GM12878 (cell line): ENCODE measurements around the gene CDKL4. TPM values are rescaled to one million over a fixed set of nuclear protein-coding genes. Genes with fewer than 3 reads are reported as not detected.

Experiments
- ATAC-seq: fragments of 200-7000 bp; cut with Tn5 transposase; 3 replicates; pipeline ENCODE4 v1.9.1; 2020; ENCODE audit warnings: mild to moderate bottlenecking, moderate library complexity
- BruUV-seq: library from RNA; stranded (reverse); fragments of 400-500 nt; replicated peaks from 2 replicates; lab custom pipeline; 2021; lab: Mats Ljungman, UMichigan
- CTCF ChIA-PET: fragments of 300-600 bp; sonication (Branson Sonifier 250); formaldehyde crosslinking; extraction: SDS; loops from one replicate; lab custom pipeline; 2021; ENCODE audit warnings: inconsistent platforms; lab: Yijun Ruan, JAX
- POLR2A ChIA-PET: fragments of 350-600 bp; formaldehyde crosslinking; extraction: SDS; loops from one replicate; lab custom pipeline; 2021; ENCODE audit warnings: inconsistent platforms; lab: Charles Lee
- RAD21 ChIA-PET: fragments of 300-600 bp; sonication (Branson Sonifier 250); formaldehyde crosslinking; loops from one replicate; lab custom pipeline; 2023; ENCODE audit warnings: antibody characterized with exemption; ENCODE audit not compliant: unreplicated experiment; lab: Charles Lee
- SMC1A ChIA-PET: fragments of 300-600 bp; sonication (Branson Sonifier 250); formaldehyde crosslinking; loops from one replicate; lab custom pipeline; 2023; ENCODE audit not compliant: unreplicated experiment, uncharacterized antibody; lab: Charles Lee
- DNase-seq: peaks from one replicate; pipeline ENCODE4 v3.0.0-alpha.2; 2011; ENCODE audit warnings: low read depth, low spot score
- FAIRE-seq: peaks from 3 replicates; lab custom pipeline; 2011; peaks lifted over from hg19 to GRCh38; lab: Jason Lieb, UNC
- H2AFZ ChIP-seq: 2 replicates; pipeline ENCODE4 v1.6.0; 2011; ENCODE audit warnings: low read depth, low read length, control low read depth; ENCODE audit not compliant: control insufficient read depth
- H3K27ac ChIP-seq: 2 replicates; pipeline ENCODE4 v1.5.1; 2011; ENCODE audit warnings: control low read depth; ENCODE audit not compliant: control insufficient read depth, insufficient read depth
- H3K27me3 ChIP-seq, 2 experiments: replicated peaks in 1 of 2; 2 replicates each; pipeline versions ENCODE4 v1.6.0 to v1.6.1; 2011; ENCODE audit warnings: low read length in 1 of 2; ENCODE audit not compliant: control insufficient read depth in 2 of 2, insufficient read depth in 2 of 2
- H3K36me3 ChIP-seq, 2 experiments: 2 replicates each; pipeline ENCODE4 v1.5.1; 2011; ENCODE audit warnings: low read length in 1 of 2; ENCODE audit not compliant: control insufficient read depth in 2 of 2, insufficient read depth in 2 of 2
- H3K4me1 ChIP-seq: 2 replicates; pipeline ENCODE4 v1.6.1; 2011; ENCODE audit warnings: mild to moderate bottlenecking, low read length, moderate library complexity, mixed read lengths; ENCODE audit not compliant: control insufficient read depth, insufficient read depth
- H3K4me2 ChIP-seq: 2 replicates; pipeline ENCODE4 v1.6.0; 2011; ENCODE audit warnings: control low read depth; ENCODE audit not compliant: control insufficient read depth, insufficient read depth
- H3K4me3 ChIP-seq: fragments of 200-600 bp; sonication (generic); 2 replicates; pipeline ENCODE4 v1.5.1; 2016
- H3K79me2 ChIP-seq: 2 replicates; pipeline ENCODE4 v1.6.0; 2011; ENCODE audit warnings: low read length; ENCODE audit not compliant: control insufficient read depth, insufficient read depth
- H3K9ac ChIP-seq: 2 replicates; pipeline ENCODE4 v1.8.0; 2011; ENCODE audit warnings: low read length, control low read depth, mixed read lengths; ENCODE audit not compliant: control insufficient read depth, insufficient read depth
- H3K9me3 ChIP-seq: replicated peaks from 3 replicates; pipeline ENCODE4 v1.5.1; 2011; ENCODE audit warnings: mild to moderate bottlenecking, low read length; ENCODE audit not compliant: control insufficient read depth, insufficient read depth
- H4K20me1 ChIP-seq: 2 replicates; pipeline ENCODE4 v1.6.0; 2011; ENCODE audit not compliant: control insufficient read depth, insufficient read depth
- BMI1 ChIP-seq: fragments of 450-650 bp; IDR thresholded peaks from 2 replicates; pipeline ENCODE4 v1.6.1; 2016; ENCODE audit warnings: mild to moderate bottlenecking, moderate library complexity, borderline replicate concordance
- CBFB ChIP-seq: IDR thresholded peaks from 2 replicates; pipeline ENCODE4 v1.6.1; 2016; ENCODE audit warnings: antibody characterized with exemption, low read depth
- GATAD2B ChIP-seq: fragments of 450-650 bp; conservative IDR thresholded peaks from 2 replicates; pipeline ENCODE4 v1.6.1; 2017; ENCODE audit warnings: low read depth, mild to moderate bottlenecking, moderate library complexity
- IRF4 ChIP-seq: IDR thresholded peaks from 2 replicates; pipeline ENCODE4 v1.6.1; 2011; ENCODE audit warnings: low read depth, low read length
- POLR2A ChIP-seq: IDR thresholded peaks from 2 replicates; pipeline ENCODE4 v1.6.1; 2011; ENCODE audit warnings: low read depth, mild to moderate bottlenecking, low read length
- SMC3 ChIP-seq: IDR thresholded peaks from 2 replicates; pipeline ENCODE4 v1.6.1; 2011; ENCODE audit warnings: low read length, improper control_type of control experiment, borderline replicate concordance
- SP1 ChIP-seq: IDR thresholded peaks from one replicate; pipeline ENCODE4 v1.6.1; 2011; ENCODE audit warnings: low read depth, low read length
- SUPT20H ChIP-seq: IDR thresholded peaks from 2 replicates; pipeline ENCODE4 v1.6.1; 2011; ENCODE audit warnings: low read depth, mild to moderate bottlenecking, low read length, moderate library complexity, borderline replicate concordance; ENCODE audit not compliant: control insufficient read depth
- TCF12 ChIP-seq: IDR thresholded peaks from 2 replicates; pipeline ENCODE4 v1.6.1; 2011; ENCODE audit warnings: low read depth, mild to moderate bottlenecking, low read length
- TCF7 ChIP-seq: IDR thresholded peaks from 2 replicates; pipeline ENCODE4 v1.6.1; 2014; ENCODE audit warnings: antibody characterized with exemption, borderline replicate concordance
- ZNF622 ChIP-seq: fragments of 450-650 bp; IDR thresholded peaks from 2 replicates; pipeline ENCODE4 v1.6.1; 2017; ENCODE audit warnings: mild to moderate bottlenecking, inconsistent platforms
- WGBS: methylation state at CpG from one replicate; pipeline ENCODE4 v1.1.6; 2016; ENCODE audit warnings: low lambda C conversion rate; ENCODE audit not compliant: insufficient replicate concordance, insufficient coverage; ENCODE audit errors: missing lambda C conversion rate; 5-methylcytosine and 5-hydroxymethylcytosine counted together
- in situ Hi-C: fragments of 300-500 bp; cut with MboI; formaldehyde crosslinking; loops from 9 replicates; pipeline ENCODE4 v1.14.3; 2018; ENCODE audit warnings: mixed read lengths
- intact Hi-C: fragments of 100-400 bp; cut with micrococcal nuclease; formaldehyde crosslinking; loops from one replicate; pipeline ENCODE4 v1.14.2; 2022; ENCODE audit not compliant: unreplicated experiment
- polyA plus RNA-seq, 11 experiments: library from polyadenylated mRNA; depleted of rRNA in 4 of 11; unstranded in 6 of 11; stranded (reverse) in 5 of 11; fragments of >200 nt; fragmentation: Nextera tagmentation in 4 of 11; fragmentation: Illumina TruSeq in 1 of 11; extraction: Ambion mirVana in 4 of 11; extraction: Trizol in 1 of 11; gene quantifications; 1 replicate in 1 of 11; 2 replicates in 10 of 11; pipeline versions ENCODE4 v1.2.1 to v1.2.3, GENCODE V29; 2011 to 2016; ENCODE audit warnings: inconsistent platforms in 2 of 11, missing spikeins in 2 of 11, low read depth in 1 of 11
- total RNA-seq, 4 experiments: library from RNA; depleted of rRNA in 3 of 4; stranded (reverse); fragments of >200 nt in 3 of 4; fragmentation: Illumina TruSeq in 1 of 4; extraction: Trizol in 1 of 4; gene quantifications; 2 replicates each; pipeline versions ENCODE4 v1.2.1 to v1.2.3, GENCODE V29; 2013 to 2021
- TF ChIP-seq, protein P1 (sequence below): IDR thresholded peaks from 2 replicates; pipeline ENCODE4 v1.6.1; 2011; ENCODE audit warnings: low read depth, mild to moderate bottlenecking, low read length, moderate library complexity, borderline replicate concordance; ENCODE audit errors: extremely low read depth
- TF ChIP-seq, protein P2 (sequence below), 3 experiments: IDR thresholded peaks in 2 of 3; conservative IDR thresholded peaks in 1 of 3; 2 replicates each; pipeline ENCODE4 v1.5.1; 2011; ENCODE audit warnings: low read depth in 3 of 3, low read length in 3 of 3, mild to moderate bottlenecking in 3 of 3, control low read depth in 2 of 3, moderate library complexity in 2 of 3, inconsistent platforms in 1 of 3, mixed read lengths in 1 of 3; ENCODE audit not compliant: control insufficient read depth in 2 of 3, insufficient read depth in 1 of 3; ENCODE audit errors: extremely low read depth in 1 of 3

CDKL4 gene
- total and polyA plus RNA-seq, 10 of the 15 experiments (the other 5 are each of a cell fraction or from before 2014, with no cell fraction given), result not detected

DNA sequence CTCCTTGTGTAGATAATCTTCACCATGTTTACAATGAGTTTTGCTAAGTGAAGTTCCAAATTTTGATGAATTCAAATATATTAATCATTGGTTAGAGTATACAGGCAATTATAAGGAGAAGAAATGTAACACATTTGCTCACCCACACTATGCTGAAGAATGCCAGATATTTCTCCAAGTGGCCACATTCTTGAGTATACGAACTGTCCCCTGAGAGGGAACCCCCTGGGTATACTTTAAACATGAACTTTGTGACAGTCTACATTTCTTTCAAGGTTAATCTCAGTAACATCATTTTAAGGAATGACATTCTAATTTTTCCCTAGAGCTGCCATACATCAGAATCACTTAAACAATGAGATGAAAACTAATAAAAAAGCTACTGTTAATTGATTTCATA lies 39.8 kb upstream of the CDKL4 start (continued):
- TF ChIP-seq, protein P1, sequence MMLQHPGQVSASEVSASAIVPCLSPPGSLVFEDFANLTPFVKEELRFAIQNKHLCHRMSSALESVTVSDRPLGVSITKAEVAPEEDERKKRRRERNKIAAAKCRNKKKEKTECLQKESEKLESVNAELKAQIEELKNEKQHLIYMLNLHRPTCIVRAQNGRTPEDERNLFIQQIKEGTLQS, result no peak
- no peak for TF ChIP-seq POLR2A
- no peak for TF ChIP-seq SUPT20H
- TF ChIP-seq SP1, result no peak
- no peak for TF ChIP-seq CBFB
- no peak for TF ChIP-seq BMI1
- TF ChIP-seq GATAD2B, result no peak

DNA sequence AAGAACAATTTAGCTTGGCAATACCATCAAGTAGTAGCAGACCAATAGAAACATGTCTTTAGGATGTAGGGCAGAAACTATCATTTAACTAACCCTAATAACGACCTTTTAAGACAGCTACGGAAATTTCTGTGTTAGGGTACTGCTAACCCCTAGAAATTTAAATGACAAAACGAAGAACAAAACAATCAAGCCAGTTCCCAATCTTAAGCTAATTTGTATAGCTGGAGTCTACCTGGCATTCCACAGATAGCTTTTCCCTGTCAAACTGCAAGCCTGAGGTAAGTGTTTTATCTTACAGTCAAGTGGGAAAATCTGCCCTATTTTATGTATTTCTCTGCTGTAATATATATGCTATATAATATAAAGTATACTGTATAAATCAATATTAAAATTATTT lies 37.6 kb upstream of the CDKL4 start:
- no peaks in the 10 kb centered on the region for H3K9me3 ChIP-seq
- no peak overlapping the region for H3K27ac ChIP-seq
- H3K4me2 ChIP-seq, result no peak overlapping the region
- H3K79me2 ChIP-seq, result no peaks in the 10 kb centered on the region
- no peaks in the 10 kb centered on the region for H3K4me1 ChIP-seq
- no peaks in the 10 kb centered on the region for H4K20me1 ChIP-seq
- H3K4me3 ChIP-seq, result no peak overlapping the region
- H3K36me3 ChIP-seq, result peaks cover 0 to 4% of the 10 kb centered on the region in 2 experiments; a peak in 1 of 4 replicates
- in situ Hi-C loops (no loop called here), intact Hi-C loops (no loop called here)
- ChIA-PET POLR2A (interaction anchor here (0.7 kb wide), 1 partner anchor 77 kb away, joined by 3 read pairs; no protein-coding TSS in a partner anchor), CTCF (interaction anchor here (1.3 kb wide), 1 partner anchor 51 kb away, joined by 3 read pairs; no protein-coding TSS in a partner anchor), SMC1A (no interaction called here), RAD21 (interaction anchor here (0.6 kb wide), 1 partner anchor 293 kb away, joined by 3 read pairs; no protein-coding TSS in a partner anchor)
- whole genome bisulfite sequencing, result 67% methylated on average over 3 of the region's 3 CpGs
- TF ChIP-seq, protein P2, sequence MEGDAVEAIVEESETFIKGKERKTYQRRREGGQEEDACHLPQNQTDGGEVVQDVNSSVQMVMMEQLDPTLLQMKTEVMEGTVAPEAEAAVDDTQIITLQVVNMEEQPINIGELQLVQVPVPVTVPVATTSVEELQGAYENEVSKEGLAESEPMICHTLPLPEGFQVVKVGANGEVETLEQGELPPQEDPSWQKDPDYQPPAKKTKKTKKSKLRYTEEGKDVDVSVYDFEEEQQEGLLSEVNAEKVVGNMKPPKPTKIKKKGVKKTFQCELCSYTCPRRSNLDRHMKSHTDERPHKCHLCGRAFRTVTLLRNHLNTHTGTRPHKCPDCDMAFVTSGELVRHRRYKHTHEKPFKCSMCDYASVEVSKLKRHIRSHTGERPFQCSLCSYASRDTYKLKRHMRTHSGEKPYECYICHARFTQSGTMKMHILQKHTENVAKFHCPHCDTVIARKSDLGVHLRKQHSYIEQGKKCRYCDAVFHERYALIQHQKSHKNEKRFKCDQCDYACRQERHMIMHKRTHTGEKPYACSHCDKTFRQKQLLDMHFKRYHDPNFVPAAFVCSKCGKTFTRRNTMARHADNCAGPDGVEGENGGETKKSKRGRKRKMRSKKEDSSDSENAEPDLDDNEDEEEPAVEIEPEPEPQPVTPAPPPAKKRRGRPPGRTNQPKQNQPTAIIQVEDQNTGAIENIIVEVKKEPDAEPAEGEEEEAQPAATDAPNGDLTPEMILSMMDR (IDR thresholded peaks at IDR 0.05 in 2 of 3, conservative IDR thresholded peaks at IDR 0.05 in 1 of 3; ENCODE audit: control insufficient read depth in 2 of 3, extremely low read depth in 1 of 3, insufficient read depth in 1 of 3, low read depth in 3 of 3, low read length in 3 of 3), result no peak
- TF ChIP-seq TCF7 (no peak), SMC3 (no peak), POLR2A (no peak), ZNF622 (no peak), IRF4 (no peak), TCF12 (no peak)
- FAIRE-seq, result no peak
- no peak overlapping the region for H3K9ac ChIP-seq
- DNase-seq, result no peak
- H2AFZ ChIP-seq, result no peak overlapping the region
- no peaks in the 10 kb centered on the region for H3K27me3 ChIP-seq
- ATAC-seq, result no peak
- BruUV-seq, result no TSS peak
